ENCODE results near the gene METTL23.

GRCh38 chr17:76686538-76687297, 39.9 kb upstream of the METTL23 start:
- TF ChIP-seq CTCF (conservative IDR thresholded peaks at IDR 0.05; ENCODE audit: low read length) (no peak), EZH2phosphoT487 (IDR thresholded peaks at IDR 0.05; ENCODE audit: borderline replicate concordance) (no peak)
